ENCODE results near the gene PKM.
A peak's percentile ranks its signal among the peaks of the same experiment; 100 is the strongest.

The PKM gene

DNA sequence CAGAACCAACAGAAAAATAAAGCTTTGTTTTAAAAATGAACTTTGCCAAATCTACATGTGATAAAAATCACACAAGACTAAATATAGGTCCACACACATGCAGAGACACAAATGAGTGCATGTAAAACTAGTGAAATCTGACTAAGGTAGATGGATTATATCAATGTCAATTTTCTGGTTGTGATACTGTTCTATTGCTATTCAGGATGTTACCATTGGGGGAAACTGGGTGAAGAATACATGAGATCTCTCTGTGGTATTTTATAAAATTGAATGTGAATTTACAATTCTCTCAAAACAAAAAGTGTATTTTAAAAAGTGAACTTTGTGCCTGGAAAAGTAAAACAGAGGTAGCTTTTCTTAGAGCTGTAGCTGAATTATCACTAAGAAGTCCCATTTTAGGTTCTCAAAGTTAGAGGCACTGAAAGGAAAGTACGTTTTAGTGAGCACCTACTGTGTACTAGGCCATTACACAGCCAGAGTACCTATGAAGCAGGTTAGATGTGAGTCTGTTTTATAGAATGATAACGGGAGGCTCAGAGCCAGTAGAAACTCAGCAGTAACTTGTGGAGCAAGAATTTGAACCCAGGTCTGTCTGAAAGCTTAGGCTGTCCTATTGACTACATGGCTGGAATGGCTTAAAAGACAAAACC is 41.6 kb downstream of the PKM start:
- Histone ChIP-seq H3K4me3 (ENCODE audit: low read depth, low read length) (no peak overlapping the region), H3K36me3 (ENCODE audit: control insufficient read depth, insufficient read depth, low read length) (no peaks in the 10 kb centered on the region), H3K4me1 (ENCODE audit: control insufficient read depth, insufficient read depth, low read length) (peaks cover 4% of the 10 kb centered on the region), H3K9me3 (ENCODE audit: control insufficient read depth, insufficient read depth, low read length) (no peaks in the 10 kb centered on the region), H3K27ac (ENCODE audit: low read depth, low read length) (no peak overlapping the region), H3K27me3 (ENCODE audit: control insufficient read depth, insufficient read depth, low read length) (peaks cover 6% of the 10 kb centered on the region), H3K9ac (ENCODE audit: low read depth, low read length) (no peak overlapping the region)

DNA sequence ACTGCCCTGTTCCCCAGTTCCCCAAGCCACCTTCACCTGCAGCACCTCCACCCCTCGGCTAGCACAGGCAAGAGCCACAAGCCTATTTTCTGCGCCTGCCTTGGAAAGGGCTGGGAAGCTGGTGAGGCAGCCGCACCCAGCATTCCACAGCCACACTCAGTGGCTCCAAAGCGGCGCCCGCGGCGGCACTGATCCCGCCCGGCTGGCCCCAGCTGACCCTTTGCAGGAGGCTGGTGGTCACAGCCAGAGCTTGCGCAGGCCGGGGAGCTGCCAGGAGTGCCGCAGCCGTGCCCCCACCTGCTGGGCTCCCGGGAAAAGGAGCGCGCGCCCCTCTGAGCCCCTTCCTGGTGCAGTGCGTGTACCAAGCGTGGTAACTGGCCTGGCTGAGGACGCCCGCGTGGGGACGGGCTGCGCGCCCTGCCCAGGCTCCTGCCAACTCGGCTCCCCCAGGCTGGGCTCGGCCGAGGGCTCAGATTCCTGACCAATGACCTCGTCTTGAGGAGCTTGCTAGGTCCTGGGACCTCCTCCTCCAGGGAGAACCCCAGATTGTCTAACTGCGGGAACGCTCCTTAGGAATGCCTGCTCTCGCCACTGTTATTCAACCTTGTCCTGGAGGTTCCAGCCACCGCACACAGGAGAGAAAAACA is 46.7 kb downstream of the PKM start:
- no peaks in the 10 kb centered on the region for H3K36me3 ChIP-seq (ENCODE audit: control insufficient read depth, insufficient read depth, low read length)
- peak overlapping the region; percentile 69 for H3K4me3 ChIP-seq (ENCODE audit: low read depth, low read length)
- H3K27ac ChIP-seq (ENCODE audit: low read depth, low read length) = no peak overlapping the region
- H3K9ac ChIP-seq (ENCODE audit: low read depth, low read length) = peak overlapping the region; percentile 14; the same call in 1 of the 2 replicates
- peaks cover 19% of the 10 kb centered on the region for H3K27me3 ChIP-seq (ENCODE audit: control insufficient read depth, insufficient read depth, low read length)
- H3K4me1 ChIP-seq (ENCODE audit: control insufficient read depth, insufficient read depth, low read length) = peaks cover 4% of the 10 kb centered on the region
- no peaks in the 10 kb centered on the region for H3K9me3 ChIP-seq (ENCODE audit: control insufficient read depth, insufficient read depth, low read length)

- Histone ChIP-seq H3K9ac (ENCODE audit: low read depth, low read length) (no peak overlapping the region), H3K4me3 (ENCODE audit: low read depth, low read length) (peak overlapping the region; percentile 69), H3K27me3 (ENCODE audit: control insufficient read depth, insufficient read depth, low read length) (peaks cover 19% of the 10 kb centered on the region), H3K27ac (ENCODE audit: low read depth, low read length) (no peak overlapping the region), H3K9me3 (ENCODE audit: control insufficient read depth, insufficient read depth, low read length) (no peaks in the 10 kb centered on the region), H3K36me3 (ENCODE audit: control insufficient read depth, insufficient read depth, low read length) (no peaks in the 10 kb centered on the region), H3K4me1 (ENCODE audit: control insufficient read depth, insufficient read depth, low read length) (peaks cover 4% of the 10 kb centered on the region)
Observed at GRCh38 chr15:72183781-72184164, 47.2 kb downstream of the PKM start.

DNA sequence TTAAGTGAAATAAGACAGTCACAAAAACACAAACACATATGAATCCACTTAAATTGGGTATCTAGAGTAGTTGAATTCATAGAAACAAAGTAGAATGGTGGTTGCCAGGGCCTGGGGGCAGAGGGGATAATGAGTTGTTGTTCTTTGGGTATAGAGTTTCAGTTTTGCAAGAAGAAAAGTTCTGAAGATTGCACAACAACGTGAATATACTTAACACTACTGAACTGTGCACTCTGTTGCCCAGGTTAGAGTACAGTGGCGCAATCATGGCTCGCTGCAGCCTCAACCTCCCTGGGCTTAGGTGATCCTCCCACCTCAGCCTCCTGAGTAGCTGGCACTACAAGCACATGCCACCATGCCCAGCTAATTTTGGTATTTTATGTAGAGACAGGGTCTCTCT is 48.3 kb downstream of the PKM start:
- Histone ChIP-seq H3K27me3 (ENCODE audit: control insufficient read depth, insufficient read depth, low read length) (peaks cover 19% of the 10 kb centered on the region), H3K9me3 (ENCODE audit: control insufficient read depth, insufficient read depth, low read length) (no peaks in the 10 kb centered on the region), H3K36me3 (ENCODE audit: control insufficient read depth, insufficient read depth, low read length) (no peaks in the 10 kb centered on the region), H3K9ac (ENCODE audit: low read depth, low read length) (no peak overlapping the region), H3K4me3 (ENCODE audit: low read depth, low read length) (no peak overlapping the region), H3K4me1 (ENCODE audit: control insufficient read depth, insufficient read depth, low read length) (peaks cover 4% of the 10 kb centered on the region), H3K27ac (ENCODE audit: low read depth, low read length) (no peak overlapping the region)

GRCh38 chr15:72182244-72182643 is 48.7 kb downstream of the PKM start:
- peaks cover 19% of the 10 kb centered on the region for H3K27me3 ChIP-seq (ENCODE audit: control insufficient read depth, insufficient read depth, low read length)
- no peaks in the 10 kb centered on the region for H3K36me3 ChIP-seq (ENCODE audit: control insufficient read depth, insufficient read depth, low read length)
- no peak overlapping the region for H3K9ac ChIP-seq (ENCODE audit: low read depth, low read length)
- no peak overlapping the region for H3K4me3 ChIP-seq (ENCODE audit: low read depth, low read length)
- no peak overlapping the region for H3K27ac ChIP-seq (ENCODE audit: low read depth, low read length)
- H3K9me3 ChIP-seq (ENCODE audit: control insufficient read depth, insufficient read depth, low read length) = no peaks in the 10 kb centered on the region
- peaks cover 4% of the 10 kb centered on the region for H3K4me1 ChIP-seq (ENCODE audit: control insufficient read depth, insufficient read depth, low read length)

DNA sequence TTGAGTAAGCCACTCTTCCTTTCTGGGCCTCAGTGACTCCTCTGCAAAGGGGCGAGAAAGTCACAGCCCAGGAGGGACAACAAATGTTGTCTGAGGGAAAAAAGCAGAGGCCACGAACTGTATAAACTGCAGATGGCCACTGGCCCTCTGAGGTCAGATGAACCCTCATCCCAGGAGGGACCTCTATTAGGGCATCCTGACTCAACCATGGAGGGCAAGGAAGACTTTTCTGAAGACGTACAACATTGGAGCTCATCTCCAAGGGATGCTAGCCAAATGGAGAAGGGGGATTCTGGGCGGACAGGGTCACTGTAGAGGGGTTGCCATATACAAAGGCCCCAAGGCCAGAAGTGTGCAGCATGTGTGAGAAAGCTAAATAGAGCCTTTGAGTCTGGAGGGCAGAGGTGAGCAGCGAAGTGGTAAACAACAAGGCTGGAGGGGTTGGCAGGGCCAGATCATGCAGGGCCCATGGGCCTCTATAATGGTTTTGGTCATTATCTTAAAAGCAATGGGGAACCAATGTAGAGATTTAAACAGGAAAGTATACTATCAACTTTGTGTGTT is 50.1 kb downstream of the PKM start:
- no peaks in the 10 kb centered on the region for H3K9me3 ChIP-seq (ENCODE audit: control insufficient read depth, insufficient read depth, low read length)
- no peak overlapping the region for H3K27ac ChIP-seq (ENCODE audit: low read depth, low read length)
- peaks cover 4% of the 10 kb centered on the region for H3K4me1 ChIP-seq (ENCODE audit: control insufficient read depth, insufficient read depth, low read length)
- H3K4me3 ChIP-seq (ENCODE audit: low read depth, low read length) = no peak overlapping the region
- H3K9ac ChIP-seq (ENCODE audit: low read depth, low read length) = no peak overlapping the region
- no peaks in the 10 kb centered on the region for H3K36me3 ChIP-seq (ENCODE audit: control insufficient read depth, insufficient read depth, low read length)
- peaks cover 19% of the 10 kb centered on the region for H3K27me3 ChIP-seq (ENCODE audit: control insufficient read depth, insufficient read depth, low read length)

DNA sequence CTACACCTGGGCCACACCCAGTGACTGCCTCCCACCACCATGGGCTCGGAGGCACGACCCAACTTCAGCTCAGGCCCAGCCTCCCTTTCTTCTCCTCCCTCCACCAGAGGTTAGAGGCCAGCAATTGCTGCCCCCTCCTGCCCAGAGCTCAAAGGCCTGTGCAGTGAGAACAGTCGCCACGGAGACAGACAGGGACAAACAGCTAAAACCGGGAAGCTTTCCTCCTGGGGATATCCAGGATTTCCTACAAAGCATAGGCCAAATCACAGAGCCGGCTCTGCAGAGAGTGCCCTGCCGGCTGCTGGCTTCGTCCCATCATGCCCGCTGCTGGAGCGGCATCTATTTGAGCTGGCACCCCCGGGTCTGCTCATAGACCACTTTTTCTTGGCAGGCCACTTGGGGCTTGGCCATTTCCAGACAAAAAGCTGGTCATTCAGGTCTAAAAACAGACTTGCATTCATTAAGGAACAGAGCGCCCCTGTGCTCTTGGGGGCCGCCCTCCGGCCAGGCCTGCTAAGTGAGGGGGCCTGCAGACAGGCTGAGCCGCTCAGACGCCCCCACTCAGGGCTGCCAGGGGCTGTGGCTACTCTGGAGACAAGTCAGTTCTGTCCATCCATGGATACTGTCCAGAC is 50.9 kb downstream of the PKM start:
- Histone ChIP-seq H3K27ac (ENCODE audit: low read depth, low read length) (no peak overlapping the region), H3K9me3 (ENCODE audit: control insufficient read depth, insufficient read depth, low read length) (no peaks in the 10 kb centered on the region)

GRCh38 chr15:72178976-72179585 is 51.9 kb downstream of the PKM start:
- Histone ChIP-seq H3K4me1 (ENCODE audit: control insufficient read depth, insufficient read depth, low read length) (no peaks in the 10 kb centered on the region), H3K9ac (ENCODE audit: low read depth, low read length) (no peak overlapping the region), H3K27ac (ENCODE audit: low read depth, low read length) (no peak overlapping the region), H3K9me3 (ENCODE audit: control insufficient read depth, insufficient read depth, low read length) (no peaks in the 10 kb centered on the region), H3K36me3 (ENCODE audit: control insufficient read depth, insufficient read depth, low read length) (no peaks in the 10 kb centered on the region), H3K27me3 (ENCODE audit: control insufficient read depth, insufficient read depth, low read length) (peaks cover 10% of the 10 kb centered on the region), H3K4me3 (ENCODE audit: low read depth, low read length) (no peak overlapping the region)

More for the DNA sequence above, 50.9 kb downstream of the PKM start:
- Histone ChIP-seq H3K27me3 (ENCODE audit: control insufficient read depth, insufficient read depth, low read length) (peaks cover 19% of the 10 kb centered on the region), H3K36me3 (ENCODE audit: control insufficient read depth, insufficient read depth, low read length) (no peaks in the 10 kb centered on the region), H3K4me3 (ENCODE audit: low read depth, low read length) (no peak overlapping the region), H3K4me1 (ENCODE audit: control insufficient read depth, insufficient read depth, low read length) (peaks cover 4% of the 10 kb centered on the region), H3K9ac (ENCODE audit: low read depth, low read length) (no peak overlapping the region)

GRCh38 chr15:72176743-72177142 is 54.2 kb downstream of the PKM start:
- H3K4me1 ChIP-seq (ENCODE audit: control insufficient read depth, insufficient read depth, low read length) = no peaks in the 10 kb centered on the region
- H3K27ac ChIP-seq (ENCODE audit: low read depth, low read length) = no peak overlapping the region
- no peak overlapping the region for H3K4me3 ChIP-seq (ENCODE audit: low read depth, low read length)
- no peak overlapping the region for H3K9ac ChIP-seq (ENCODE audit: low read depth, low read length)
- H3K9me3 ChIP-seq (ENCODE audit: control insufficient read depth, insufficient read depth, low read length) = no peaks in the 10 kb centered on the region
- H3K36me3 ChIP-seq (ENCODE audit: control insufficient read depth, insufficient read depth, low read length) = no peaks in the 10 kb centered on the region
- H3K27me3 ChIP-seq (ENCODE audit: control insufficient read depth, insufficient read depth, low read length) = peaks cover 3% of the 10 kb centered on the region; the same call in 1 of the 2 replicates

- Histone ChIP-seq H3K27me3 (ENCODE audit: control insufficient read depth, insufficient read depth, low read length) (no peaks in the 10 kb centered on the region), H3K27ac (ENCODE audit: low read depth, low read length) (no peak overlapping the region), H3K9me3 (ENCODE audit: control insufficient read depth, insufficient read depth, low read length) (no peaks in the 10 kb centered on the region), H3K36me3 (ENCODE audit: control insufficient read depth, insufficient read depth, low read length) (no peaks in the 10 kb centered on the region), H3K9ac (ENCODE audit: low read depth, low read length) (no peak overlapping the region), H3K4me3 (ENCODE audit: low read depth, low read length) (no peak overlapping the region), H3K4me1 (ENCODE audit: control insufficient read depth, insufficient read depth, low read length) (no peaks in the 10 kb centered on the region)
Observed at GRCh38 chr15:72176159-72176558, 54.8 kb downstream of the PKM start.
